NCI-H748 (cell line): Measurements from ENCODE around the gene CCDC88C.
"Not testable (repeated sequence)": the region's sequence is repeated elsewhere in the genome, so short reads cannot be mapped to it uniquely, and the experiment has no call there.

Experiments used
- DNase-seq: peaks from one replicate; lab custom pipeline; 2025; ENCODE audit not compliant: unreplicated experiment; lab: John Stamatoyannopoulos, UW

CCDC88C gene

GRCh38 chr14:91416744-91417119, 888 bp downstream of the CCDC88C start:
- peak; percentile 58 for DNase-seq

- peak; percentile 76 for DNase-seq
These were observed 1.6 kb downstream of the CCDC88C start for GRCh38 chr14:91415794-91416743.

GRCh38 chr14:91414475-91414833, 3.2 kb downstream of the CCDC88C start:
- DNase-seq: no peak

DNA sequence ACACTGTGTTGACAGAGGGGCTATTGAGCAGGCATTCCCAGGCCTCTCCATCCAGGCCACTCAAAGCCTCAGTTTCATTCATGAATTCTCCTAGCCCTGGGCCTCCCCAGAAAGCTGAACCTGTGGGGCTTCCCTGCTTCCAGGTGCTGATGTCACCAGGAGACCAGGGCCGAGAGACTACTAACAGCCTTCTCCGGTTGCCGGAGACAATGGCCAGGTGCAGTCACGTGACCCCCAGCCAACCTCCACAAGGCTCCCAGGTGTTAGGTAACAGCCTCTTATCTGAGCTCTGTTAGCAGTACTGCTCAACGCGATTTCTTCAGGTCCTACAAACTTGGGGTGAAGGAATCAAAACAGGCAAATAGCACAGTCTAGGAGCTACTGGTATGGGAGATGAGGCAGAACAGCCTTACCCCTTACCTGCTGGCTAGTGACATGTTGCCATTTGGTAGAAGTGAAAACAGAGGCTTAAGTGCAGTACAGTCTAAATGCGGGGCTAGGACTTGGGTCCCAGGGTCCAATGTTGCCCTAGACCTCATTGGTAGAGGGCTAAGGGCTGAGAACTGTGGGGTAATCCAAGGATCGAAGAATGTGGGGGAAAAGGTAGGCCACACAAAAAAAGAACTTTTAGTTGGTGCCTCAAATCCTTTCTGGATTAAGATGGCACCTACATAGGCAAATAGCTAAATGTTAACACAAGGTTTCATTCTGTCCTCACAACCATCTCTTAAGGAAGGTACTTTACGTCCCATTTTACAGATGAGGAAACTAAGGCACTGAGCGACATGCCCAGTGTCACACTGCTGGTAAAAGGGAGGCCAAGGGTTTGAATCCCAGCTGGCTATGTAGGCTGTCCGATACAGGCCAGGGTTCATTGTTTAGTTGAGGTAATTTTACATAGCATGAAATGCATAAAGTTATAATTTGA, 3.8 kb downstream of the CCDC88C start:
- peak; percentile 98 for DNase-seq

DNA sequence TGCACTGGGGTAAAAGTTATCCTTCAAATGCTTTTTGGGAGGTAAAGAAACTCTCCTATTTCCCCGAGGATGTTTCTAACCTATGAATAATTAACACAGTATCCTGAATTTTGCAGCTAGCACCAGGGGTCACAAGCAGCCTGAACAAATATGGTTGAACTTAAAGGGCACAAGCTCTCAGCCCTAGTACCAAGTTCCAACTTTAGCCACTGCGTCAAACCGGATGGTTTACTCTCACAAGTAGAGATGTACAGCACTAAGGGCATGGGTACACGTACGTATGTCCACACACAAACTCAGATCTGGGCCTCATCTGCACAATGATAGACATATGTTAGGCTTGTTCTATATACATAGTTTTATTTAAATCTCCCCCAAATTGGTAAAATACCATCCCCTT, 4.7 kb downstream of the CCDC88C start:
- no peak for DNase-seq

DNA sequence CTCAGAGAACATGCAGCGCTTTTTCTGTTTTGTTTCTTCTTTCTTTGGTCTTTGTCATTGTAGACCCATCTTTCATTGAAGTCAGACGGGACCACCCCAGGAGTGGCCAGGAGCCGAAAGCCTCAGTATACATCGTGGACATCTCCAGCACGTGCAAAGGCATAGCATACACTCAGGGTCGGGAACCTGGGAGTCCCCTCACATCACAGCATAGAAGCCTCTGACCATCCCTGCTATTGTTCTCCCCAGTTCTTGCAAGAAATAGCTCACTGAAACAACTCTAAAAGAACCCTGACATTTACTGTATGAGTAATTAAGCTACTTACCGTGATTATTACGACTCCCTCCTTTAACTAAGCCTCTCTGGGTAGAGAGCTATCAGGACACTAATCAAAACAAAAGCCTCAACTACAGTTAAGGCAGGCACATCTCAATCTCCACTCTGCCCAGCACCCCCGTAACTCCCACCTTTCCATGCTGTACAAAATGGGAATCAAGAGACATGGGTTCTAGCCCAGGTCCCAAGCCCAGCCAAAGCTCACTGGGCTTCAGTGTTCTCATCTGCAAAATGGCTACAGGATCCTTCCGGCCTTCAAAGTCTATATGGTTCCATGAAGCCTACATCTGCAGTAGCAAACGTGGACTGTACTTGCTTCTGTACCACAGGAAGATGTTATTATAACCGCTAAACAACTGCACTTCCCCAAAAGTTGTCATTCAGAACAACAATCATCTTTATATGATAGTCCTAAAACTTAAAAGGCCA, 6.7 kb downstream of the CCDC88C start:
- DNase-seq: no peak

GRCh38 chr14:91409928-91410718, 7.5 kb downstream of the CCDC88C start:
- no peak for DNase-seq

DNA sequence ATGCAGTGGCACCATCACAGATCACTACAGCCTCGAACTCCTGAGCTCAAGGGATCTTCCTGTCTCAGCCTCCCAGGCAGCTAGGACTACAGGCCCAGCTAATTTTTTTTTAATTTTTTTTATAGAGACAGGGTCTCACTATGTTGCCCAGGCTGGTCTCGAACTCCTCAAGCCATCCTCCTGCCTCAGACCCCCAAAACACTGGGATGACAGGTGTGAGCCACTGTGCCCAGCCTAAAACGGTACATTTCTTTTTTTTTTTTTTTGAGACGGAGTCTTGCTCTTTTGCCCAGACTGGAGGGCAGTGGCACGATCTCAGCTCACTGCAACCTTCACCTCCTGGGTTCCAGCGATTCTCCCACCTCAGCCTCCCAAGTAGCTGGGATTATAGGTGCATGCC, 8.4 kb downstream of the CCDC88C start:
- not testable (repeated sequence) for DNase-seq

DNA sequence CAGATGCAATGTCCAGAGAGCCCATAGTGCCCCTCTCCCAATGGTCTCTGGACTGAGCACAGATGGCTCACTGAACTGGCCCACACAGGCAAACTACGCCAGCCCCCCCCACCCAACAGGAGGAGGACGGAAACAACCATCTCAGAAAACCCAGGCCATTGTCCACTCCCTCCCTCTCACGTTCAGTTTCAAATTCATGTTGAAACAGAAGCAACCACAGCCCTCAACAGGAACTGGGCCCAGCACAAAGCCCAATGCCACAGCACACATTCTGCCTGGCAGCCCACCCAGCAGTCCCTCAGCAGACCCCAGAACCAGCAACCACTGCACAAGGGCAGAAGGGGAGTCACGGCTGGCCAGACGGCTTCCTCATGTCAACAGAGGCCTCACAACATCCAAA, 10.6 kb downstream of the CCDC88C start:
- DNase-seq: no peak

DNA sequence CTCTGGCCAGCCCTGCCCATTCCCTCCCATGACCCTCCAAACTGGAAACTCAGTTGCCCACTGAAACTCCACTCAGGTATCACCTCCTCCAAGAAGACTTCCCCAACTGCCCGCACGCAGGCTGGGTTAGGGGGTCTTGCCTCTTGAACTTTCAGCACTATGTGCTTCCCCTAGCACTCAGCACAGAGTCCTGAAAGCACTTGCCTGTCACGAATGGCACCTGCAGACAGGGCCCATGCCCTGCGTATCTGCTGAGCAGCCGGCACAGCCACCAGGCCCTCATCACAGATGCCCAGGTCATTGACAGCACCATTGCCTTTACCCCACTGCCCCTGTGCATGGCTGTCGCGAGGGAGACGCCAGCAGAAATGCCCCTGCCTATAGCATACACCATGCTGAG, 11.2 kb downstream of the CCDC88C start:
- DNase-seq: no peak

DNA sequence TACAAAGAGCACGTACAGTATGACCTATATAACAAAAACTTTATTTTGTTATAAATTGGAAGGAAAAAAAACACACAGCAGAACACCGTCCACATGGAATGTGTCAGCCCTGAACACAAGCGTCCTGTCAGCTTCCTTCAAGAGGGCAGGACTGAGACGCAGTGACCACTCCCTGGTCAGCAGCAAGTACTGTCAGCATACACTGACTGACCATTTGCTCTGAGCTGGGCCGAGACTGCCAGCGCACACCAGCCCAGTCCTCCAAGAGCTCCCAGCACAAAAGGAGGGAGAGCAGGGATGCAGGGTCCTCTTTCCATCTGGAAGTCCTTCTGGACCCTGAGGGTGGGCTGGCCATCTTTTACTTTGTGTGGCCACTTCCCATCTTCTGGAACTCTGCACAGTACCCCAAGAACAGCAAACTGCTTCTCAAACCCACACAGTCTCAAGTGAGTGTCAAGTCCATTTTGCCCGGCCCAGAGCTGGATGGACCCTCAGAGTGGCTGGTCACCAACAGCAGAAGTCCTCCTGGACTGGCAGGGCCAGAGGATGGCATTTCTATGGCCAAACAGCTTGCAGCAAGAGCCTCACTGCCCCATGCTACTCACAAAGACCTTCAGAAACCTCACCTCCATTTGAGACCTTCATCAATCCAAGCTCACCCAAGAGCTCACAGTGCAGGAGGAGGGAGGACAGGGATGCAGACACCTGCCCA, 11.7 kb downstream of the CCDC88C start:
- no peak for DNase-seq

- DNase-seq: no peak
These were observed 12.3 kb downstream of the CCDC88C start for GRCh38 chr14:91405241-91405721.

GRCh38 chr14:91402771-91403600, 14.6 kb downstream of the CCDC88C start:
- DNase-seq: no peak

- DNase-seq: no peak
These were observed 15.3 kb downstream of the CCDC88C start for GRCh38 chr14:91402348-91402747.

GRCh38 chr14:91401751-91402150, 15.9 kb downstream of the CCDC88C start:
- DNase-seq: no peak

DNA sequence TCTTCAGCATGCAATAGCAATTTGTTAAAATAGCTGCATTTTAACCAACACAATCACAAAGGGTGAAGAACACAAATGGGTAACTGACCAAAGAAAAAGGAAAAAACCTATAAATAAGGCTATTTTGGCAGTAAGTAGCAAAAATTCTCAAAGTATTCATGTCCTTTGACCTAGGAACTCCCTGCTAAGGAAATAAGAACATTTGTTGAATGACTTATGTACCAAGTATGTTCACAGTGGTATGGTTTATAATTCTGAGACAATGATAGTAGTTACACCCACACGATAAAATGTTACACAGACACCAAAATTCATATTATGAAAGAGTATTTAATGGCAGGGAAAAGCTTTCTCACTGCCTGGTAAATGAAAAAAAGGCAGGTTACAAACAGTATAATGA, 16.9 kb downstream of the CCDC88C start:
- DNase-seq: no peak

GRCh38 chr14:91399868-91400640, 17.6 kb downstream of the CCDC88C start:
- no peak for DNase-seq

GRCh38 chr14:91398707-91399106, 18.9 kb downstream of the CCDC88C start:
- no peak for DNase-seq
